ENCODE measurements around the gene CCDC7. TPM values are rescaled to one million over a fixed set of nuclear protein-coding genes. Genes with fewer than 3 reads are reported as not detected.
"Not testable (repeated sequence)": the region's sequence is repeated elsewhere in the genome, so short reads cannot be mapped to it uniquely, and the experiment has no call there.

Gene CCDC7
- polyA plus RNA-seq, 3 donors: 0.67 to 1.5 (median 1.2) TPM

- WGBS, 3 donors: 95 to 98% (median 96%) methylated on average over 4 of the region's 4 CpGs
- no peak overlapping the region for H3K27ac ChIP-seq (ENCODE audit: low read depth, low read length)
These were observed 904 bp upstream of the CCDC7 start for GRCh38 chr10:32445036-32445435.

GRCh38 chr10:32446536-32447406 lies 831 bp downstream of the CCDC7 start:
- WGBS, 3 donors: 1 to 12% (median 6%) methylated on average over 18 of the region's 18 CpGs
- no peak overlapping the region for H3K27ac ChIP-seq (ENCODE audit: low read depth, low read length)

DNA sequence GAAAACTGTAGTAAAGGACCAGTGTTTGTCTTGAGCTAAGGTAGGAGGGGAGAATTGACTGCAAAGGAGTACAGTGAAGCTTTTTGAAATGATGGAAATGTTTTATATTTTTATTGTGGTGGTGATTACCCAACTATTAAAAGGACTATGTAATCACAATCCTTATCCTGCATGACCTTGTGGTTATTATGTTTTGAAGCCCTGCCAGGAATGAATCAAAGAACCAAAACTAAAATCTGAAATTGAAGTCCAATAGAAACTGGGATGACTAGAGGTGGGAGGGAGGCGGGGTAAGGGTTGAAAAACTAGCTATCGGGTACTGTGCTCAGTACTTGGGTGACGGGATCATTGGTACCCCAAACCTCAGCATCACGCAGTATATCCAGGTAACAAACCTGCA lies 8.2 kb downstream of the CCDC7 start:
- 96 to 98% (median 98%) methylated on average over 4 of the region's 4 CpGs for WGBS, 3 donors

GRCh38 chr10:32459051-32459698 lies 13.2 kb downstream of the CCDC7 start:
- WGBS, 3 donors: 82 to 88% (median 82%) methylated on average over 1 of the region's 1 CpG
- no peak overlapping the region for H3K27ac ChIP-seq (ENCODE audit: low read depth, low read length)

More for the DNA sequence above, 8.2 kb downstream of the CCDC7 start:
- H3K27ac ChIP-seq (ENCODE audit: low read depth, low read length): no peak overlapping the region

- H3K27ac ChIP-seq (ENCODE audit: low read depth, low read length): no peak overlapping the region
- 86 to 95% (median 94%) methylated on average over 1 of the region's 1 CpG for WGBS, 3 donors
These were observed 15.3 kb downstream of the CCDC7 start for GRCh38 chr10:32461203-32461602.

DNA sequence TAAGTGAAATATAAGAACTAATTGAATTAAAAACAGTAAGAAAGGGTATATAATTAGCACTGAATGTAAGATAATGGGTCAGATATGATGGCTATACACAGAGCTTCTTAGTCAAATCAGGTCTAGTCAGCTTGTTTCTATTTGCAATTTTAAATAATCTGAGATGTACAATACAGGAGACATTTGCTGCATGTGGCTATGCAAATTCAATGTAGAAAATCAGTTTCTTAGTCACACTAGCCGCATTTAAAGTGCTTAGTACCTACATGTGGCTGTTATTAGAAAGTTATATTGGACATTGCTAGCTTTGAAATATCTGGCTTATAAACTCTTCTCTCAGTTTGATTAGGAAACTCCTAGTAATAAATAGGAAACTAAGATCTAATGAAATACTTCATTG lies 25.3 kb downstream of the CCDC7 start:
- no peak overlapping the region for H3K27ac ChIP-seq (ENCODE audit: low read depth, low read length)
- 90 to 95% (median 91%) methylated on average over 1 of the region's 1 CpG for WGBS, 3 donors

DNA sequence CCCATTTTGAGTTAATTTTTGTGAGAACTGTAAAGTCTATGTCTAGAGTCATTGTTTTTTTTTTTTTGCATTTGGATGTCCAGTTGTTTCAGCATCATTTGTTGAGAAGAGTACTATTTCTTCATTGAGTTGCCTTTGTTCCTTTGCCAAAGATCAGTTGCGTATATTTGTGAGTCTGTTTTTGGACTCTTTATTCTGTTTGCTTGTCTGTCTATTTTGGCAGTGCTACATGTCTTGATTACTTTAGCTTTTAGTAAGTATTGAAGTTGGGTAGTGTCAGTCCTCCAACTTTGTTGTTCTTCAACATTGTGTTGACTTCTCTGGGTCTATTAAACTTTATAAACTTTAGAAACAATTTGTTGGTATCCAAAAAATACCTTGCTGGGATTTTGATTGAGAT lies 31.6 kb downstream of the CCDC7 start:
- WGBS, 3 donors: 93 to 100% (median 97%) methylated on average over 1 of the region's 1 CpG
- no peak overlapping the region for H3K27ac ChIP-seq (ENCODE audit: low read depth, low read length)

DNA sequence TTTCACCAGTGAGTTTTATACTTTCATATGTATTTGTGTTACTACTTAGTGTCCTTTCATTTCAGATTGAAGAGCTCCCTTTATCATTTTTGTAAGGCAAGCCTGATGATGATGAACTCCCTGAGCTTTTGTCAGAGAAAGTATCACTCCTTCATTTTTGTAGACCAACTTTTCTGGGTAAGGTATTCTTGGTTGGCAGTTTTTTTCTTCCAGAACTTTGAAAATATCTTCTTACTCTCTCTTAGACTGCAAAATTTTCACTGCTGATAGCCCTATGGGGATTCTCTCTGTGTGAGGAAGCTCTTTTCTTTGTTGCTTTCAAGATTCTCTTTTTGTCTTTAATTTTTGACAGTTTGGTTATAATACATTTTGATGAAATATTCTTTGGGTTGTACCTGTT lies 35.7 kb downstream of the CCDC7 start:
- H3K27ac ChIP-seq (ENCODE audit: low read depth, low read length): no peak overlapping the region

- not testable (repeated sequence) for H3K27ac ChIP-seq (ENCODE audit: low read depth, low read length)
These were observed 37.1 kb downstream of the CCDC7 start for GRCh38 chr10:32483019-32483502.

DNA sequence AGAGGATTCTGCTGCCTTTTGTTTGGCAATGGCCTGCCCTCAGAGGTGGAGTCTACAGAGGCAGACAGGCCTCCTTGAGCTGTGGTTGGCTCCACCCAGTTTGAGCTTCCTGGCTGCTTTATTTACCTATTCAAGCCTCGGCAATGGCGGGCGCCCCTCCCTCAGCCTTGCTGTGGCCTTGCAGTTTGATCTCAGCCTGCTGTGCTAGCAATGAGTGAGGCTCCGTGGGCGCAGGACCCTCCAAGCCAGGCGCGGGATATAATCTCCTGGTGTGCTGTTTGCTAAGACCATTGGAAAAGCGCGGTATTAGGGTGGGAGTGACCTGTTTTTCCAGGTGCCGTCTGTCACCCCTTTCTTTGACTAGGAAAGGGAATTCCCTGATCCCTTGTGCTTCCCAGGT lies 42.1 kb downstream of the CCDC7 start:
- 84 to 94% (median 86%) methylated on average over 10 of the region's 10 CpGs for WGBS, 3 donors
- not testable (repeated sequence) for H3K27ac ChIP-seq (ENCODE audit: low read depth, low read length)

- 95 to 97% (median 97%) methylated on average over 1 of the region's 1 CpG for WGBS, 3 donors
- no peak overlapping the region for H3K27ac ChIP-seq (ENCODE audit: low read depth, low read length)
These were observed 43.2 kb downstream of the CCDC7 start for GRCh38 chr10:32489158-32489557.

- no peak overlapping the region for H3K27ac ChIP-seq (ENCODE audit: low read depth, low read length)
These were observed 44.0 kb downstream of the CCDC7 start for GRCh38 chr10:32489901-32490300.

DNA sequence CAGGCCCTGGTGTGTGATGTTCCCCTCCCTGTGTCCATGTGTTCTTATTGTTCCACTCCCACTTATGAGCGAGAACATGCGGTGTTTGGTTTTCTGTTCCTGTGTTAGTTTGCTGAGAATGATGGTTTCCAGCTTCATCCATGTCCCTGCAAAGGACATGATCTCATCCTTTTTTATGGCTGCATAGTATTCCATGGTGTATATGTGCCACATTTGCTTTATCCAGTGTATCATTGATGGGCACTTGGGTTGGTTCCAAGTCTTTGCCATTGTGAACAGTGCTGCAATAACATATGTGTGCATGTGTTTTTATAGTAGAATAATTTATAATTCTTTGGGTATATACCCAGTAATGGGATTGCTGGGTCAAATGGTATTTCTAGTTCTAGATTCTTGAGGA lies 48.6 kb downstream of the CCDC7 start:
- not testable (repeated sequence) for H3K27ac ChIP-seq (ENCODE audit: low read depth, low read length)
- 50 to 96% (median 75%) methylated on average over 2 of the region's 2 CpGs for WGBS, 3 donors

GRCh38 chr10:32500136-32500535 lies 54.2 kb downstream of the CCDC7 start:
- 94 to 98% (median 95%) methylated on average over 30 to 31 of the region's 31 CpGs for WGBS, 3 donors
- H3K27ac ChIP-seq (ENCODE audit: low read depth, low read length): not testable (repeated sequence)

DNA sequence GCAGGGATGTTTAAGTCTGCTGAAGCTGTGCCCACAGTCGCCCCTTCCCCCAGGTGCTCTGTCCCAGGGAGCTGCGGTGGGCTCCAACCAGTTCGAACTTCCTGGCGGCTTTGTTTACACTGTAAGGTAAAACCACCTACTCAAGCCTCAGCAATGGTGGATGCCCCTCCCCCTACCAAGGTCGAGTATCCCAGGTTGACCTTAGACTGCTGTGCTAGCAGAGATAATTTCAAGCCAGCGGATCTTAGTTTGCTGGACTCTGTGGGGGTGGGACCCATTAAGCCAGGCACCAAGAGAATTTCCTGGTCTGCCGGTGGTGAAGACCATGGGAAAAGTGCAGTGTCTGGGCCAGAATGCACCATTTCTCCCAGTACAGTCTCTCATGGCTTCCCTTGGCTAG lies 56.0 kb downstream of the CCDC7 start:
- H3K27ac ChIP-seq (ENCODE audit: low read depth, low read length): no peak overlapping the region
- 79 to 85% (median 84%) methylated on average over 7 of the region's 7 CpGs for WGBS, 3 donors

GRCh38 chr10:32505762-32506420 lies 60.0 kb downstream of the CCDC7 start:
- H3K27ac ChIP-seq (ENCODE audit: low read depth, low read length): not testable (repeated sequence)
- 92 to 96% (median 94%) methylated on average over 37 to 39 of the region's 39 CpGs for WGBS, 3 donors

- H3K27ac ChIP-seq (ENCODE audit: low read depth, low read length): no peak overlapping the region
- WGBS, 3 donors: 84 to 98% (median 90%) methylated on average over 18 of the region's 18 CpGs
These were observed 65.7 kb downstream of the CCDC7 start for GRCh38 chr10:32511599-32511998.

- 87 to 89% (median 88%) methylated on average over 4 of the region's 4 CpGs for WGBS, 3 donors
- H3K27ac ChIP-seq (ENCODE audit: low read depth, low read length): no peak overlapping the region
These were observed 70.9 kb downstream of the CCDC7 start for GRCh38 chr10:32516567-32517495.

All from adipose tissue (tissue), 3 donors.